GM19099 (cell line): Measurements from ENCODE around the gene IL20RA.

Source experiments
- POLR2A ChIP-seq: IDR thresholded peaks from 3 replicates; pipeline ENCODE4 v1.6.1; 2011; ENCODE audit warnings: low read depth; ENCODE audit not compliant: insufficient read length; ENCODE audit errors: extremely low read depth

IL20RA gene

DNA sequence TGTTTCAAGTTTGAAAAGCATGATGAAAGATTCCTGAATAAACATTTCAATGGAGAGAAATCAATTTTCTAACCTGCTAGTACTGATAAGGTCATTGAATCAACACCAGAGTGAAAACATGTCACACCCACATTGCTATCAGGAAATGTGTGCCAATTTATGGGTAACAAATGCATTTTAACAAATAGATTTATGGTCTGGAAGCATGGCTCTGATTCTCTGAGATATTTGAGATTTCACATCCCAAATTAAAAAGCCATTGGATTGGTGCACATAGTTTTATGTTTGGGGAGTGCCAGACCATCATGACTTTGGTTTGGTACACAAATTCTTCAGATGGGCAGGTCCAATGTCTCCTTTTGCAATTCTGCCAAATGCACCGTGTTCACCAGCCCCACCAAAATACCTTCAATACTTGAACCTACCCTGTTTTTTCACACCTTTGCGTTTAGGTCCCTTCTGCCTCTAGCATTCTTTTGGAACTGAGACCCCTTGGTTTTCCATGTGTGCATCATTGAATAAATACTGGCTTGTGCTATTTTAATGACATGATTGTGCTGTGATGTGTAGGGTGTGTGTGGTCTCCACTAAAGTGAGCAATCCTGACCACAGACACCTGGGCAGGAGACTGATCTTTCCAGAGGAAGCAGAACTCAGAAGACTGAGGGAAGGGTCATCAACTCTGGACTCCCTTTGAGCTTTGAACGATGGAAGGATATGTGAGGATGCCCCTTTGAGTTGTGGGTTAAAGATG, 20.4 kb downstream of the IL20RA start:
- no peak for TF ChIP-seq POLR2A

DNA sequence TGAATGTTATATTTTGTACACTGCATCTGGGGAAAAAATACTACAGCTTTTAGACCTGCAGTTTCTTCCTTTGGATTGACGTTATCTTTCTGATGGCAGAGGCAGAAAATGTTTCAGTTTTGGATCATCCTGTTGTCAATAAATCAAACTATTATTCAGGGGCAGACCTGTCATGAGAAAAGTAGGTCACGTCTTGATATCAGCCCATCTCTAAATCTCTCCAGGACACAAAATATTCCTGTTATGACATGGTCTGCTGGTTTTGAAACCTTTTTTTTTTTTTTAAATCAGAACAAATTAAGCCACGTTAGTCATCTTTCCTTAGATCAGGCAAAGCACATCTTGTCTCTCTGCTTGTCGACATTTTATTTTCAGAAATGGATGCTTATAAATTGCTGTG, 24.0 kb downstream of the IL20RA start:
- TF ChIP-seq POLR2A = no peak

DNA sequence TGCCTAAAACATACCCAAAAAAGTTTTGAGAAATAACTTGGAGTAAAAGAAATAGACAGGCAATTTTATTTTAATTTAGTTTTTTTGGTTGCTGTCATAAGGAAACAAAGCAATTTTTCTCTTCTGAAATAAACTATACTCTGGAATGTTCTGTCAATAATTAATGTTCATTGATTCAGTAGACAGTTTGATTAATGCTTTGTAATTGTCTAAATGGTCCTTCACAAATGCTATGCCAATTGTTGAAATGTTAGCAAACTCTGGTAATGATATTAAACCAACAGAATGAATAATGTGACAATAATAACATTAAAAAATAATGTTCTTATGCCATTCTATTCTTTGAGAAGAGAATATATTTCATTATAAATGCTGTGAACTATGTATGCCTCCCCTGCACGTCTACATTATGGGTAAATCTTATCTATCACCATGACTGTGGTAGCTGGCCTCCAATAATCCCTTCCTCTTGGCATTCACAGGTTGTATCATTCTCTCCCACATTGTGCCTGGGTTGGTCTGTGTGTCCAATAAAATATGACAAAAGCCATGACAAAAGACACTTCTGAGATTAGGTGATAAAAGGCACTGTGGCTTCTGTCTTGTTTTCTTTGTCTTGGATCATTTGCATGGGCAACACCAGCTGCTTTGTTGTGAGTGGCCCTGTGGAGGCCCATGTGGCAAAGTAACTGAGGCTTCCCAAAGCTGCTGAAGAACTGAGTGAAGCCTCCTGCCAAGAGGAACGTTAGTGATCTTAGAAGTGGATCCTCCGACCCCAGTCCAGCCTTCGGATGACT, 25.1 kb downstream of the IL20RA start:
- TF ChIP-seq POLR2A = no peak

DNA sequence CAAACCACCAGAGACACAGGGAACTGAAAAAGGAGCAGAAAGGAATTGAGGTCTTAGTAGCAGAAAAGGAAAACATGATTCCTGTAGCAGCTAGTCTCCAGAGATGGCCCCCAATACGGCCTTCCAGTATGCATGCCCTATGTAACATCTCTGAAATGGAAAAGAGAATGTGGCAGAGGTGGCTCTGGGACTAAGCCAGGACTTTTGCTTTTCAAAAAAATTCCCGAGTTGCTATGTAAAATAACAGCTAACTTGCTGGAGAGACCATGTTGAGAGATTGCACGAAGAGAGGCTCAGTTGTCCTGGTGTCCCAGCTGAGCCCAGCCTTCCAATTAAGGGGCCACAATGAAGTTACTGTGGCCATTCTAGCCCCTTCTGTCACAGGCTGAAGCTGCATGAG, 27.7 kb downstream of the IL20RA start:
- no peak for TF ChIP-seq POLR2A

DNA sequence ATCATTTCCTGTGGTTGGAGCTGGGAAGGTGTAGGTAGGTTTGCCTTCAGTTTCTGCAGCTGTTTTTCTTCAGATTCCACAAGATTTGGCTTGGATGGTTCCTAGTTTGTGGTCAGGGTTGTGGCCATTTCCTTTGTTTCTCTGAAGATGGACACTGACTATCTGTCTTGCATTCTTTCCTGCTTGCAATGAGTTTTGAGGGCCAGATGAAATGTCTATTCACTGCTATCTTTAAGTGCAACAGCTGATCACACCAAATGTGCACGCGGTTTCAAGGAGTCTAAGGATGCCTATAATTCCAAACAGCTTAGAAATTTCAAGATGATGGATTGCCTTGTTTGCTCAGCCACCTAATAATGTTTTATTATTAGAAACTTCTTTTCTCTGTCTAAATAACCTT, 28.4 kb downstream of the IL20RA start:
- TF ChIP-seq POLR2A = no peak

DNA sequence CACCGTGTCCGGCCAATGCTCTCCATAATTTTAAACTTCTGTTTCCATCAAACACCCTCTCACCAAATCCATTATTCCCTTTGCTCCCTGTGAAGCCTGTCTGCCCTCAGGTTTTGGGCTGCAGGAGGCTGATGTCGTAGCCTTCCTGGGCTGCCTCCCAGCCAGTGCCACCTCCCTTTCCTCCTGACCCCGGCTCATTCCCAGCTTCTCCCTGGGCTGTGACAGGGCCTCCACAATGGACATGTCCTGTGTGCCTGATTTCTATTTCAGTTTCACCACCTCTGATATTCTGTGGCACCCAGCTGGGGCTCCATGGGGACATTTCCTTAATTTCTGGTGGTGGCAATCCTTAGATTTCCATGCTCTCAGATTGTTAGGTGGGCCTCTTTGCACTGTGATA, 28.8 kb downstream of the IL20RA start:
- no peak for TF ChIP-seq POLR2A

DNA sequence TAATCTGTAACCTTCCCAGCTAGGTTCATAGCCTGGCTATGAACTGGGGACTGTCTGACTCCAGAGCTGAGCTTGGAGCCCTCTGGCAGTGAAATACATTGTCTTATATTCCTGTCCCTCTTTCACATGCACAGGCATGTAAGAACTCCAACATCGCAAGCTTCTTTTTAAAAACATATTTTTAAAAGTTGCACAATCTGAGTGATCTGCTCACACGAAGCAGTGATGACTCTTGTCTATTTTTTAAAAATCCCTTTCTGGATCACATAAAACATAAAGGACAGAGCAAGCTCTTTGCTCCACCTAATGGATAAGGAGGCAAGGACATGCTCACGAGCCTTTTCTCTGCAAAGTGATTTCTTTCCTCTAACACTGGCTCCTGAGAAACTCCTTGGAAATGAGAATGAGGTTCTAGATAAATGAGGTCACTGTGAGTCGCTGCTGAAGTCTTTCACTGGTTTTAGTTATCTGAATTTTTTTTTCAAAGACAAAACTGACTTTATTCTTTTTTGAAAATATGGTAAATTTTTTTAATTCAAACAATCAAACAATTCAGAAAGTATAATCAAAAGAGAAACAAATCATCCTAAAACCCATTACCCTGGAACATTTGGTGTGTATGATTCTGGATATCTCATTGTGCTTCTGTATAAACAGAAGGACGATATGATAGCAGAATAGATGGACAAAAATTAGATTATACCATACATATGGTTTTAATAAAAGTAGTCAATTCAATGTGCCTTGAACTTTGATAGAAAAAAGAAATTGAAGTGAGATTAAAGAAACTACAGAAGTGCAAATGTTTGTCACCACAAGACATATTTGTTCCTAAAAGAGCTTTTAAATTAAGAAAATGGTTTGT, 30.8 kb downstream of the IL20RA start:
- no peak for TF ChIP-seq POLR2A

DNA sequence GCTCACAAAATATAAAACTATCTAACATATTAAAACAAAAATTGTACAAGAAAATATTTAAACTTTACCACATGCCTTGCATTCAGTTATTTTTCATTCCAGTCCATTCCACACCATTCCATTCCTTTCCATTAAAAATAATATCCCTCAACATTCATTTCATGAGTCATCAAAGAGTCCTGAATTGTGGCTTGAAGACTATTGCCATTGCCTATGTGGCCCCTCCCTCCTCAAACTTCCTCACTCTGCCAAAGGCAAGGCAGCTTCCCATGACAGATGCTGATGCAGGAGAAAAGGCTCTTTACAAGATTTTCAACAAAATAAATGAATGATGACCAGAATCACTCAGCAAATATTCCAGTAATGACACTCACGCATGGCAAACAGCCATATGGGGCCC, 31.7 kb downstream of the IL20RA start:
- no peak for TF ChIP-seq POLR2A

DNA sequence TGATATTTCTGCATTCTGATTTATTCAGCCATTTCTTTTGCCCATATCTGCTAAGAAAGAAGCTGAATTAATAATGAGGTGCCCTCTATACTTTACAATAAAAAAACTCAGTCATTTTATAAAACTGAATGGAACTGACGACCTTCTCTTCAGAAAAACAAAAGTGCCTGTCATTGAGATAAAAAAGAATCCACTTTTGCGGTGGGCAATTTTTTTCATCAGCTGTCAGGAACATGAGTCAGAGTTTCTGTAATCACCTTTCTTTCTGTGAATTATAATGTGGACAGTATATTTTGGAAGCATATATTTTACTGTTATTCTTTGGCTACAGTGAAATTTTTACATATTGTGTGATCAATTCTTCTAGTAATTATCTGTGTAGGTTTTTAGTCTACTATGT, 33.4 kb downstream of the IL20RA start:
- TF ChIP-seq POLR2A = no peak

DNA sequence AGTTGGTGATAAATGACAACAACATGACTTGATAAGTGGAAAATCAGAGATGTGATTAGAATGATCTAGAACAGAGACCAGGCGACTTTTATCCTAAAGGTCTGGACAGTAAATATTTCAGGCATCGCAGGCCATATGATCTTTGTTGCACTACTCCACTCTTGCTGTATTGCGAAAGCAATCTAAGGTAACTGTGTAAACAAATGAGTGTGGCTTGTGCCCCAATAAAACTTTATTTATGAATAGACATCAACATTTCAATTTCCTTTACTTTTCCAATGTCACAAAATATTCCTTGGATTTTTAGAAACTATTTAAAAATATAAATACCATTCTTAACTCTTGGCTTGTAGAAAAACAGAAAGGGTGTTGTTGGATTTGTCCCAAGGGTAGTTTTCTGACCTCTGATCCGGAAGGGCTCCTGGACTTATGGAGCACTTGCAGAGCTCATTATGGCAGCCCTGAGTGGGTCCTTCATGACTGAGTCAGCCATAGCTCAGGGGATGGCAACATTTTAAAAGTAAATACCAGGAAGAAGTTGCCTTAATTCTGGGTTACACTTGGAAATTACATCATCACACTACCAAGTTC, 34.5 kb downstream of the IL20RA start:
- TF ChIP-seq POLR2A = no peak

DNA sequence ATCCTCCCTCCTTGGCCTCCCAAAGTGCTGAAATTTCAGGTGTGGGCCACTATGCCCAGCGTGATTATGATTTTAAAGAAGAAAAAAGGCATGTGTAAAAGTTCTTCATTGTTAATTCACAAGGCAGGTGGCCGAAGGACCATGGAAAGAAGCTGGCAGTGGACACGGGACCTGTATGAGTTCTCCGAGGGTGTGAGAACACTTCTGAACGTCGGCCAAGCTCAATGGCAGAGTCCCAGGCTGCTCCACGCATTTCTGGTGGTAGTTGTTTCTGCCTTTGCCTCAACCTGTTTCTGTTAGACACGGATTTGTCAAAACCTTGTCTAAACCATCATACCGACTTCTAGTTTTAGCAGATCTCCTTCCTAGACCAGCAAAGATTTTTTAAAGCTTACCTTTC, 36.6 kb downstream of the IL20RA start:
- no peak for TF ChIP-seq POLR2A

DNA sequence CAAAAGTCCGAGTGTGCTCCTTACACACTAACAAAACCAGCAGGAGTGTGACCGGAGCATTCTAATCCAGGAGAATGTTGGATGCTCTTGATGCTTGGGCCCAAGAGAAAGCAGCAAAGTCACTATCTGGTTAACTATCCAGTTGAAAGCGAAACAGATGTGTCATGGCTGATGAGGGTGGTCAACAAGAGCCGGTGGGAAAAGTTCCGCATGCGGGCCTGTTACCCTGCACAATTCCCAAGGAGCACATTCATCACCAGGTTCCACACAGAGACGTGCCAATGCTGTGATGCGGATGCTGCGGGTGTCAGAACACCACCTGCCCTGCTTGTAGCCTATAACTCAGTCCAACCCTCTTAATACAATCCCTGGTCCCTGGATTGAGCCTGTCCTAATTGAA, 38.7 kb downstream of the IL20RA start:
- TF ChIP-seq POLR2A = no peak

DNA sequence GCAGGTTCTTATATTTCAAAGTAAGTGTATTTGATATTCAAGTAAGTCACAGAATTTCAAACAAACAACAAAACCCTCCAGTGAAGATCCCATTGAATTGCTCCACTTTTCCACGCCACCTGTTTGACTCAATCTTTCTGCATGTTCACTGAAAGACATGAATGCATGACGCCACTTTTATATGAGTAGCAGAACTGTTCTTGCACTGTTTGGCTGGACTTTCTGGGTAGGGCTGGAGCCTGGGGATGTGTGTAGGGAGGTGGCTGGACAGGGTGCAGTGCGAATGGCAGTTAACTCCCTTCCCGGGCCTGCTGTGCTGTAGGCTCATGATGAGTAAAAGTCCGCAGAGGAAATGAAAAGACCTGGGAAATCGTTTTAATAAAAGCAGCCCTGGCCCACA, 39.7 kb downstream of the IL20RA start:
- no peak for TF ChIP-seq POLR2A

DNA sequence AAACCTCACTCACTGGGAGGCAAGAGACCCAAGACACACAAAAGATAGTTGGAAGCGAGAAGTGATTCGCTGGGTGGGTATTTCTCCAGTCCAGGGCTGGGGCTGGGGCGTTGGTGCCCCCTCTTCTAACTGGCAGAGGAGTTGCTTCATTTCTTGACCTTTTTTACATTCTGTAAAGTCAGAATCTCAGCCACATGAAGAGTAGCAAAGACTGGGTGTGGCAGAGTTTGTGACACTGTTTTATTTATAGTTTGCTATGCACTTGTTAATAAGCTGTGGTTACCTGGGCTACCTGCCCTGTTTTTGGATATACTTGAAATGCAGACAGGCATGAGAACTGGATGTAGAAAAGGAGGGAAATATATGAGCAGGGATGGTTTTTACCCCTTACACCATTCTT, 42.3 kb downstream of the IL20RA start:
- no peak for TF ChIP-seq POLR2A

DNA sequence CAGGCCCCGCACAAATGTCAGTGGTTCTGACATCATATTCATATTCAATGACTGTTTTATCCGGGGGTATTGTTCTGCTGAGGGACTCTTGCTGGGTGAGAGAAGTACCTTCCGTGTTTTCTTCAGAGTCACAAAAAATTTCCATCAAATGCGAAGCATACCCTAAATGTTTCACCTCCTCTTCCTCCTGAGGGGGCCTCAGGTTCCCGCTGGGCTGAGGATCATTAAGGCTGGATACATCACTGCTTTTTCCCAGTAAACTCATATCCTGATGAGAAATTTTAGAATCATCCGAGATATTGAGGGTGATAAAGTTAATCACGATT, 42.8 kb downstream of the IL20RA start:
- TF ChIP-seq POLR2A = no peak
